Measurements from ENCODE around the gene LRTM2.

The LRTM2 gene

GRCh38 chr12:1863823-1864222 lies 43.5 kb downstream of the LRTM2 start:
- H3K4me3 ChIP-seq = no peak overlapping the region
- H3K9me3 ChIP-seq (ENCODE audit: low read depth, low read length) = no peaks in the 10 kb centered on the region
- no peak overlapping the region for H3K27ac ChIP-seq
- H3K9ac ChIP-seq (ENCODE audit: insufficient read length) = no peak overlapping the region
- TF ChIP-seq EZH2 (IDR thresholded peaks at IDR 0.05) (no peak), FOXP2 (optimal IDR thresholded peaks at IDR 0.05; ENCODE audit: control extremely low read depth, extremely low read length, insufficient read depth) (no peak), POLR2AphosphoS5 (IDR thresholded peaks at IDR 0.05; ENCODE audit: borderline replicate concordance, low read depth, low read length) (no peak)
- H3K36me3 ChIP-seq (ENCODE audit: insufficient read depth, low read length) = no peaks in the 10 kb centered on the region
- no peak for DNase-seq (ENCODE audit: low read depth, low spot score)

DNA sequence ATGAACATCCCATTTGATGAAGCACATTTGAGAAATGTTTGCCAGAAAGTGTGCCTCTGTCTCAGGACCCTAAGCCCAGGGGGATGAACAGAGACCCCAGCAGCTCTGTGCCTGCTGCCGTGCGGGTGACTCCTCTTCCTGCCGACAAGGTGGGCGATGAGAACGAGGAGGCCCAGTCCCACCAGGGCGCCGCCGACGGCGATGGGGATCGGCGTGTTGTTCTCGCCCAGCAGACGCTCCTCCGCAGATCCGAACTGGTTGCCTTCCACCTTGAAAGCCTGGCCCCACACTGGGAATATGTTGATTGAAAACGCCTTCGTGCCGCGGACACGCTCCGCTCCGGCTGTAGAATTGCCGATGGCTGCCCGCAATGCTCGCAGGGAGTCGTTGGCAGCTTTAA lies 44.1 kb downstream of the LRTM2 start:
- H3K4me3 ChIP-seq = no peak overlapping the region
- no peak for DNase-seq (ENCODE audit: low read depth, low spot score)
- H3K27ac ChIP-seq = no peak overlapping the region
- no peaks in the 10 kb centered on the region for H3K9me3 ChIP-seq (ENCODE audit: low read depth, low read length)
- TF ChIP-seq FOXP2 (optimal IDR thresholded peaks at IDR 0.05; ENCODE audit: control extremely low read depth, extremely low read length, insufficient read depth) = no peak
- no peak for TF ChIP-seq POLR2AphosphoS5 (IDR thresholded peaks at IDR 0.05; ENCODE audit: borderline replicate concordance, low read depth, low read length)
- TF ChIP-seq EZH2 (IDR thresholded peaks at IDR 0.05) = no peak
- H3K9ac ChIP-seq (ENCODE audit: insufficient read length) = no peak overlapping the region
- H3K36me3 ChIP-seq (ENCODE audit: insufficient read depth, low read length) = no peaks in the 10 kb centered on the region

- Histone ChIP-seq H3K9me3 (ENCODE audit: low read depth, low read length) (no peaks in the 10 kb centered on the region), H3K36me3 (ENCODE audit: insufficient read depth, low read length) (no peaks in the 10 kb centered on the region), H3K4me3 (no peak overlapping the region), H3K27ac (no peak overlapping the region), H3K9ac (ENCODE audit: insufficient read length) (no peak overlapping the region)
- TF ChIP-seq POLR2AphosphoS5 (IDR thresholded peaks at IDR 0.05; ENCODE audit: borderline replicate concordance, low read depth, low read length) (no peak), FOXP2 (optimal IDR thresholded peaks at IDR 0.05; ENCODE audit: control extremely low read depth, extremely low read length, insufficient read depth) (no peak), EZH2 (IDR thresholded peaks at IDR 0.05) (no peak)
- DNase-seq (ENCODE audit: low read depth, low spot score) = no peak
These were observed 44.5 kb downstream of the LRTM2 start for GRCh38 chr12:1864867-1865266.

DNA sequence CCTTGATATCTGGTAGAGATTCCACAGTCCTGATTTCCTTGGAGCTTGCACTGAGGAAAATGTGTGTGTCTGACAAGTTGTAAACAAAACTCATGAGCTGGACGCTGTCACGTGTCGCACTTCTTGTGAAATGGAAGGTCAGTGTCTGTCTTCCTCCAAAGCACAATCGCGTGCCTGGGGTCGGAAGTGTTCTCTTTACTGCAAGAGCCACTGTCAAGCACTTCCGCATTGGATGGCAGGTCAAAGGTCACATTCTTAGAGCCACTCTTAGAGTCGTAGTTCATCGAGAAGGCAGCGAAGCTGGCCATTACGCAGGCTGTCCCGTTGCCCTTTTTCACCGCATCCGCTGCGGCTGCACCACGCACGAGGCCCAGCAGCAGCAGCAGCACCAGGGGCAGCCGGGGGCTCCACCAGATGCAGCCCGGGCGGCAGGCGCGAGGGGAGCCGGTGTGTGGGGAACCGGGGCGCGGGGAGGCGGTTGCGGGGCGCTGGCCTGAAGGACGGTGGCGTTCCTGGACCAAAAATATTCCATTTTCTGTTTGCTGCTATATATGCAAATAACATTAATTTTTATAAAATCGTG lies 45.0 kb downstream of the LRTM2 start:
- H3K27ac ChIP-seq = no peak overlapping the region
- DNase-seq (ENCODE audit: low read depth, low spot score) = no peak
- no peak overlapping the region for H3K9ac ChIP-seq (ENCODE audit: insufficient read length)
- TF ChIP-seq FOXP2 (optimal IDR thresholded peaks at IDR 0.05; ENCODE audit: control extremely low read depth, extremely low read length, insufficient read depth) = no peak
- no peak for TF ChIP-seq POLR2AphosphoS5 (IDR thresholded peaks at IDR 0.05; ENCODE audit: borderline replicate concordance, low read depth, low read length)
- no peak for TF ChIP-seq EZH2 (IDR thresholded peaks at IDR 0.05)
- H3K9me3 ChIP-seq (ENCODE audit: low read depth, low read length) = no peaks in the 10 kb centered on the region
- no peak overlapping the region for H3K4me3 ChIP-seq
- H3K36me3 ChIP-seq (ENCODE audit: insufficient read depth, low read length) = no peaks in the 10 kb centered on the region

DNA sequence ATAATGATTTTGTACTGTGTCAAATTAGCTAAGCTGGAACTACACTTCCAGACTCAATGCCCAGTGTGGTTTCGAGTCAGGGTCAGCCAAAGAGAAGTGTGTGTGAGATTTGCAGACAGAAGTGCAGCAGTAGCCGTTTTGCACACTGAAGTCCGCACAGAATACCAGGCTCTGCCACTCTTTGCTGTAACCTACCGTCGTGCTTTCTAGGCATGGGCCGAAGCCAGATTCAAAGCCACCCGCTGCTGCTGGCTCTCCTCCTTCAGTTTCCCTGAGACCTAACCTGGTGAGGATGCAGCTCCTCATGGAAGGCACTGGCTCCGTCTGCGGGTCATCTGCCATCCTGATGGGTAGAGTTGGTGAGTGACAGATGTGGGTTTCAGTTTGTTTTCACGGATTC lies 48.8 kb downstream of the LRTM2 start:
- H3K27ac ChIP-seq = no peak overlapping the region
- no peak for DNase-seq (ENCODE audit: low read depth, low spot score)
- no peak for TF ChIP-seq EZH2 (IDR thresholded peaks at IDR 0.05)

GRCh38 chr12:1870086-1870485 lies 49.7 kb downstream of the LRTM2 start:
- H3K27ac ChIP-seq = no peak overlapping the region
- no peaks in the 10 kb centered on the region for H3K9me3 ChIP-seq (ENCODE audit: low read depth, low read length)
- H3K9ac ChIP-seq (ENCODE audit: insufficient read length) = no peak overlapping the region
- no peak for DNase-seq (ENCODE audit: low read depth, low spot score)
- no peak for TF ChIP-seq FOXP2 (optimal IDR thresholded peaks at IDR 0.05; ENCODE audit: control extremely low read depth, extremely low read length, insufficient read depth)
- no peak for TF ChIP-seq POLR2AphosphoS5 (IDR thresholded peaks at IDR 0.05; ENCODE audit: borderline replicate concordance, low read depth, low read length)
- TF ChIP-seq EZH2 (IDR thresholded peaks at IDR 0.05) = no peak
- H3K4me3 ChIP-seq = no peak overlapping the region
- H3K36me3 ChIP-seq (ENCODE audit: insufficient read depth, low read length) = no peaks in the 10 kb centered on the region

More for the DNA sequence above, 48.8 kb downstream of the LRTM2 start:
- no peaks in the 10 kb centered on the region for H3K36me3 ChIP-seq (ENCODE audit: insufficient read depth, low read length)
- H3K9ac ChIP-seq (ENCODE audit: insufficient read length) = no peak overlapping the region
- no peak overlapping the region for H3K4me3 ChIP-seq
- no peaks in the 10 kb centered on the region for H3K9me3 ChIP-seq (ENCODE audit: low read depth, low read length)

GRCh38 chr12:1870998-1871917 lies 50.9 kb downstream of the LRTM2 start:
- Histone ChIP-seq H3K9me3 (ENCODE audit: low read depth, low read length) (no peaks in the 10 kb centered on the region), H3K9ac (ENCODE audit: insufficient read length) (no peak overlapping the region), H3K4me3 (no peak overlapping the region), H3K27ac (no peak overlapping the region), H3K36me3 (ENCODE audit: insufficient read depth, low read length) (no peaks in the 10 kb centered on the region)
- no peak for DNase-seq (ENCODE audit: low read depth, low spot score)
- TF ChIP-seq FOXP2 (optimal IDR thresholded peaks at IDR 0.05; ENCODE audit: control extremely low read depth, extremely low read length, insufficient read depth) = no peak
- no peak for TF ChIP-seq EZH2 (IDR thresholded peaks at IDR 0.05)
- TF ChIP-seq POLR2AphosphoS5 (IDR thresholded peaks at IDR 0.05; ENCODE audit: borderline replicate concordance, low read depth, low read length) = no peak

DNA sequence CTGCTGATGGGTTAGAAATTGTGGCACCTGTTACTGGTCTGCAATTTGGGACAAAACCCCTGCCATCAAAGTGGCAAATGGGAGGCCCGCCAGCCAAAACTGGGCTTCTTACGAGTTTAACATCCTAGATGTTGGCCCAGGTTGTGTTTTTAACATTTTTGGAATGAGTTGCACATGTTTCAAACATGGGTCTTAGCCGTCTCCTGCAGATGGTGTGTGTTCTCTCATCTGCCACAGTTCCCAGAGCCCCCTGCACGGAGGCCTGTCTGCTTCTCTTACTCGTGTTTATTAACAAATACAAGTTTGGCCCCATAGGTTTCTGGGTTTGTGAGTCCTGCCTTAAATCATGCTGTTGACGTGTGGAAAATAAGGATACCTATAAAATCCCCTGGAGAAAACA lies 51.6 kb downstream of the LRTM2 start:
- Histone ChIP-seq H3K36me3 (ENCODE audit: insufficient read depth, low read length) (no peaks in the 10 kb centered on the region), H3K27ac (no peak overlapping the region), H3K9me3 (ENCODE audit: low read depth, low read length) (no peaks in the 10 kb centered on the region), H3K9ac (ENCODE audit: insufficient read length) (no peak overlapping the region), H3K4me3 (no peak overlapping the region)
- no peak for TF ChIP-seq POLR2AphosphoS5 (IDR thresholded peaks at IDR 0.05; ENCODE audit: borderline replicate concordance, low read depth, low read length)
- TF ChIP-seq EZH2 (IDR thresholded peaks at IDR 0.05) = no peak
- TF ChIP-seq FOXP2 (optimal IDR thresholded peaks at IDR 0.05; ENCODE audit: control extremely low read depth, extremely low read length, insufficient read depth) = no peak
- no peak for DNase-seq (ENCODE audit: low read depth, low spot score)
